NCI-H526 (cell line): ENCODE measurements around the gene NFILZ.

Experiments used
- DNase-seq, 2 experiments: peaks; one replicate each; lab custom pipeline; 2025; lab: John Stamatoyannopoulos, UW

NFILZ gene

DNA sequence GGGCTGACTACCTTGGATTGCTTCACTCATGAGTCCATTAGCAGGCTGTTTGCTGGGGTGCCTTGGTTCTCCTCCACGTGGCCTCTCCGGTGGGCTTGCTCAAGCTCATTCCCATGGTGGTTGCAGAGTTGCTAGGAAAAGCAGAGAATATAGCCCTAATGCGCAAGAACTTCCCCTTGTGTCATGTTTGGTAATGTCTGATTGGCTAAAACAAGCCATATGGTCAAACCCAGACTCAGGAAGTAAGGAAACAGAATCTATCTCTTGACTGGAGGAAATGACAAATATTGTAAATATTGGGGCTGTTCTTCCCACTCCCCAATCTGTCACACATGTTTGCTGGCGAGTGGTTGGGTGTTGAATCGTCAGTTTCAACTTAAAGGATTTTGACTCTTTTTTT lies 12.1 kb downstream of the NFILZ start:
- DNase-seq, result no peak

DNA sequence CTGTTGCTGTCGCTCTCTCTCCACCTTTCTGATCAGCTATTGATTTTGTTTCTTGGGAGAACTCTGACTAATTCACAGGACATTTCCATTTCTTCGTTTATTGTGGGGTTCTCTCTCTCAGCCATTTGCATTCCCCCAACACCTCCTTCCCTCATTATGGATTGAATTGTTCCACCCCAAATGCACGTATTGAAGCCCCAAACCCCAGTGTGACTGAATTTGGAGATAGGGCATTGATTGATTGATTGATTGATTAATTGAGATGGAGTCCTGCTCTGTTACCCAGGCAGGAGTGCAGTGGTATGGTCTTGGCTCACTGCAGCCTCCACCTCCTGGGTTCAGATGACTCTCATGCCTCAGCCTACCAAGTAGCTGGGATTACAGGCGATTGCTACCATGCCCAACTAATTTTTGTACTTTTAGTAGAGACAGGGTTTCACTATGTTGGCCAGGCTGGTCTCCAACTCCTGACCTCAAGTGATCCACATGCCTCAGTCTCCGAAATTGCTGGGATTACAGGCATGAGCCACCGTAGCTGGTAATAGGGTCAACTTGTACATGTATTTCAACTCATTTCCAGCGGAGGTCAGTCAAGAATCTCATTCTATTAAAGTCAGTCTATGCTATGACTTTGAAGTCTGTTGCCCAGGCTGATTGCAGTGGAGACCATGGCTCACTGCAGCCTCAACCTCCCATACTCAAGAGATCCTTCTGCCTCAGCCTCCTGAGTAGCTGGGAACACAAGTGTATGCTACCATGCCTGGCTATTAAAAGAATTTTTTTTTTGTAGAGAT lies 13.6 kb downstream of the NFILZ start:
- DNase-seq, result no peak

DNA sequence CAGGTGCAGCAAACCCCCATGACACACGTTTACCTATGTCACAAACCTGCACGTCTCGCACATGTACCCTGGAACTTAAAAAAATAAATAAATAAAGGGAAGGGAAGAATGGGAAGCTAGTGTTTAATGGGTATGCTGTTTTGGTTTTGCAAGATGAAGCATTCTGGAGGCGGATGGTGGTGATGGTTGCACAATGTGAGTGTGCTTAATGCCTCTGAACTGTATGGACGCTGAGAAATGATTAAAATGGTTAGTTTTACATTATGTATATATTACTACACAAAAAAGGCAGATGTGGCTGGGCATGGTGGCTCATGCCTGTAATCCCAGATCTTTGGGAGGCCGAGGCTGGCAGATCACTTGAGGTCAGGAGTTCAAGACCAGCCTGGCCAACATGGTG lies 17.8 kb downstream of the NFILZ start:
- DNase-seq, result no peak

DNA sequence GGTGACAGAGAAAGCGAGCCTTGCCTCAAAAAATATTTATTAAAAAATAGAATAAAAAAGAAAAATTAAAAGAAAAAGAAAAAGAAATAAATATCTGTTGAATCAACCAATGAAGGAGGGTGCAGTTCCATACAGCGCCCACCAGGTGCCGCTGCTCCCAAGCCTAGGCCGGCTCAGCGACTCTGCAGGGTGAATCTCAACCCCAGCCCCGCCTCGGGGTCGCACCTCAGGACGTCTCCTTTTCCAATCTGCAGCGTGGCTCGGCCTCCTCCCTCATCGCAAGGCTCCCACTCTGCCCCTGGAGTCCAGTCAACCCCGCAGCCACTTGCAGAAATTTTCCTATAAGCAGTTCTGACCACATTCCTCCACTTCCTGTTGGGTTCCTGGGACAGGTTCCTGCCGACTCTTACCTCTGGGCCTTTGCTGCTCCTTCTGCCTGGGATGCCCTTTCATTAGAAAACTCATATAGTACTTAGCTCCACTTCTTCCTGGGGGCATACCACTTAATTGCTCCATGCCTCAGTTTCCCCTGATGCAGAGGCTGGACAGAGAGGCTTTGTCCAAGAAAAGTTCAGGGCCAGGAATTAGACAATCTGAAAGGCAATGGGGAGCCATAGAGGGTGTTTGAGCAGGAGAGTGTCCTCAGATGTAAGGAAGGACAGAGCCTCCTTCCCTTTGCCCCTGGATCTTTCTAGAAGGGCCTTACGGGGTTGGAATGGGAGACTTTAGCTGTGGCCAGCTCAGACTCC lies 24.3 kb downstream of the NFILZ start:
- DNase-seq, result peak; percentile 1 to 27

DNA sequence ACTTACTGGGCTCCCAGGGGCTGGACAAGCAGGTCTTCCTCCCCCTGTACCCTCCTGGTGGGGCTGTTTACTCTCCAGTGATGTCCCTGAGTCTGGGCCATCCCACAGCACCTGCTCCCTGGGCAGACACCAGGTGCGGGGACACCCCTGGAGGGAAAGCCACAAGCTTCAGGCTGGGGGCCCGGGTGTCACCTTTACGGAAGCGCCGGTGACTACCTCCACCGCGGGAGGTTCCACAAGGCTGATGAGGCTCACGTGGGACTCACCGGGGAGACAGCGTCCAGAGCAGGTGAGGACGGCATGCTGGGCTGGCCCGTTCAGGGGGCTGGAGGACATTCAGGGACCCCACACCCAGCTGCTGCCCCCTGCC lies 24.9 kb downstream of the NFILZ start:
- peak in 1 of 2 experiments; percentile 1 for DNase-seq

DNA sequence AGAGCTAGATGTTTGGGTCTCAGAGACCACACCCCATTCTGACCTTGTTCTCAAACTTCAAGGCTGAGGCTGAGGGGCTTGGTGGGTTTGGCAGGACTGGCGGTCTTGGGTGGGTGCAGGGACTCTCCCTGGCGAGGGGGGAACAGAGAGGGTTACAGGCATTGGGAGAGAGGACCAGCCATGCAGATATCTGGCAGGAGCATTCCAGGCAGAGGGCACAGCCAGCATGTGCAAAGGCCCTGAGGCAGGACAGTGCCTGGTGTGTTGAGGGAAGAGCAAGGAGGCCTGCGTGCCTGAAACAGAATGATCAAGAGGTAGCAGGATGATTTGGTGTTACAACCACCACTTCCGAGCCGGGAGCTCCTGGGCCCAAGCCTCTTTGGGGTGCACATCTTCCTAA lies 27.4 kb downstream of the NFILZ start:
- no peak for DNase-seq

DNA sequence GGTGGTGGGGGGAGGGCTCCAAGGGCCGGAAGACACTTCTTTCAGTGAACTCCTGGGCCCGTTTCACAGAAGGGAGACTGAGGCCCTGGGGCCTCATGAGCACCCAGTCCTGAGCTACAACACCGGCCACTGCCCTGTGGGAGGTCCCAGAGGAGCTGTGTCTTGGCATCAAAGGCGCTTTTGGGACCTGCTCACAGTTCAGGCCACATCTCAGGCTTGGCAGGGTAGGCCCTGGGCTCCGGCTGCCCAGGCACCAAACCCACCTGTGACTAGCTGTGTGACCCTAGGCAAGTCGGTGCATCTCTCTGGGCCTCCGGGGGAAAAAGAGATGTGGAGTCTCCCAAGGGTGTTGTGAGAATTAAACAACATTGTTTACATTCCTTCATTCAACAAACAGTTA lies 29.5 kb downstream of the NFILZ start:
- DNase-seq, result no peak

DNA sequence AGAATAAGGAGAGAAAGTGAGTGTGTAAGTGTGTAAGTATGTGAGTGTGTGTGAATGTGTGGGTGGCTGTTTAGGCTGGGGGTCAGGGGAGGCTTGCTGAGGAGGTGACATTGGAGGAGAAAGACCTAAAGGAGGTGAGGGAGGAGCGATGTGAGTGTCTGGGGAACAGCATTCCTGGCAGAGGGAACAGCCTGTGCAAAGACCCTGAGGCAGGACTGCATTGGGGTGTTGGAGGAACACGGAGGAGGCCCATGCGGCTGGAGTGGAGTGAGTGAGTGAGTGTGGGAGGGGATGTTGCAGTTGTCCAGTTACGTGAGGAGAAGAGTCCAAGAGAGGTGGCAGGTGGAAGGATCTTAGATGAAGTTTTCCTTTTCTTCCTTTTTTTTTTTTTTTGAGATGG lies 31.8 kb downstream of the NFILZ start:
- DNase-seq, result no peak

DNA sequence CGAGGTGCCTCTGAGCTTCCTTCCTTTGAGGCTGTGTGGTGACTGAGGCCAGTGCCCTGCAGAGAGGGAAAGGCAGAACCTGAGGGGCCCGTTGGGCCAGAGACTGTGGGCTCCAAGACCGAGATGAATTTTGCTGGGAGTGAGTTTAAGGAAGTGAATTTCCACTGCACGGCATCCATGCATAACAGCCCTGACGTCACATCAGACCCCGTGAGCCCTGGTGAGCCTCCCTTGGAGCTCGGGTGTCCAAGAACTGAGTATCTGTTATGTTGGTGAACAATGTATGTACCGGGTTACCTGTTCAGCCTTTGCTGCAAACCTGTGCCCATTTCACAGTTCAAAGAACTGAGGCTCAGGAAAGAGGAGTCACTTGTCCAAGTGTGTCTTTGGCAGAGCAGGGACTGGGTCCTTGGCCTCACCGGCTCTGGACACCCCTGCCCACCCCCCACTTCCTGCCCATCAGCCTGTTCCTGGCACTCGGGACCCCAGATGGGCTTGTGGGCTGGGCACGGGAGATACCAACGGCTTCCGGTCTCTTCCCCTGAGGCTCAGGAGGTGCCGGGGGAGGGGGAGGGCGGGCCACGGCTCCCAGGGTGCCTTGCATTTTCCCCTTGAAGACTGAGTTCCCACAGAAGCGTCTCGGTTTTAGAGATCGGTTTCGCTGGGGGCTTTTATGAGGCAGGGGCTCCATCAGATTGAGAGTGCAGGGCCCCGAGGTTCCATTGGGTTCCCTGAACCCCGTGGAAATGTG lies 33.7 kb downstream of the NFILZ start:
- DNase-seq, result no peak

DNA sequence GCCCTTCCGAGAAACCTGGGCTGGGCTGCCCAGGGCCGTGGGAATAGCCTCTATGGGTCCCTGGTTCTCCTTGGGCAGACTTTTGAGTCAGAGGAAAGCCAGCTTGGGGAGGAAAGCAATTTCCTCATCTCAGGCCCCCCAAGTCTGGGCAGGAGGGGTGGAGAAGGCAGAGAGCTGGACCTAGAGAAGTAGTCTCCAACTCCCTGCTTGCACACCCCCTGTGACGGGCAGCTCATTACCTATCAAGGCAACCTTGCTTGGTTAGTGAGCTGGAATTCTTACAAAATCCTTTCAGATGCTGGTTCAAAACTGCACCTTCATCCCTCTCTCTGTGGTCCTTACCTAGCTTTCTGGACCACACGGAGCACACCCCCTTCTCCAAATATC lies 34.2 kb downstream of the NFILZ start:
- no peak for DNase-seq

DNA sequence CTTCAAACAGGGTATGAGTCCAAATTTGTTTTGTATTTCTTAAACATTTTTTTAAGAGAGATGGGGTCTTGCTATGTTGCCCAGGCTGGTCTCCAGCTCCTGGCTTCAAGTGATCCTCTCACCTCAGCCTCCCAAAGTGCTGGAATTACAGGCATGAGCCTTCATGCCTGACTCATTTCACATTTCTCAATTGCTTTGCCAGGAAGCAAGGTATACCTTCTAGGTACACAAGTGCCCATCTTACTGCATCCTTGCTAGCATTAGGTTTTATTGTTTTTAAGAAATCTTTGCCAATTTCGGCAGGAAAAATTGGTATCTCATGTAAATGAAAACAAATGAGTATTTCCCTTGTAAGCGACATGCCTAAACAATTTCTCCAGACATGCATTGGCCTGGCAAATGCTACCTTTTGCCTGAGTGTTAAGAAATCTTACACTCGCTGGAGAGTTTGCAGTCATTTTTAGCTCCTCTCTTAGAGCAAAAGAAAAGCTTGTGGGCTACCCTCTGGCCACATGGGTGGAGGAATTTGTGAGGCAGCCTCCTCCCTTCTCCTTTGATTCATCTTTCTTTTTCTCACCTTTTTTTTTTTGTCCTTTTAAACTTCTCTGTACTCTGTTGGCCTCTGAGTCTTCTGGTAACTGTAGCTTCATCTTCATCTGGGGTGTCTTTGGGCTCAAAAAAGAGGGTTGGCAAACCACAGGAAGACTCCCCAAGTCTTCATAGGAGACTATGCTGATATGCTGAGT lies 35.2 kb downstream of the NFILZ start:
- no peak for DNase-seq

DNA sequence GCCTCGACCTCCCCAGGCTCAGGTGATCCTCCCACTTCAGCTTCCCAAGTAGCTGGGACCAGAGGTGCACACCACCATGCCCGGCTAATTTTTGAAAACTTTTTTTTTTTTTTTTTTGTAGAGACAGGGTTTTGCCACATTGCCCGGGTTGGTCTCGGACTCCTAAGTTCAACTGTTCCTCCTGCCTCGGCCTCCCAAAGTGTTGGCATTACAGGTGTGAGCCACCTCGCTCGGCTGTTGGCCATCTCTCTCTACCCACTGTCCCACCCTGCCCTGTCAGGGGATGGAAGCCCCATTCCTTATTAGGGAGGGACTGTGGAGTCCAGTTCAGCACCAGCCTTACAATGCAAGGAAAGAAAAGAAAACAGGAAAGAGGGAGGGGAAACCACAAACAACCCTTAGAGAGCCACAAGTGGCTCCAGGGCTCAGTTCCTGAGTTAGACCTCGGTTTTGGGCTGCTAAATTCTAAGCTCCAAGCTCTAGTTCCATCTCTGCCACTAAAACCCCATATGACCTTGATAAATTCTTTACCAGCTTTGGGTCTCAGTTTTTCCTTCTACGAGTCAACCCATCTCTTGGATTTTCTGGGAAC lies 36.5 kb downstream of the NFILZ start:
- DNase-seq, result no peak

DNA sequence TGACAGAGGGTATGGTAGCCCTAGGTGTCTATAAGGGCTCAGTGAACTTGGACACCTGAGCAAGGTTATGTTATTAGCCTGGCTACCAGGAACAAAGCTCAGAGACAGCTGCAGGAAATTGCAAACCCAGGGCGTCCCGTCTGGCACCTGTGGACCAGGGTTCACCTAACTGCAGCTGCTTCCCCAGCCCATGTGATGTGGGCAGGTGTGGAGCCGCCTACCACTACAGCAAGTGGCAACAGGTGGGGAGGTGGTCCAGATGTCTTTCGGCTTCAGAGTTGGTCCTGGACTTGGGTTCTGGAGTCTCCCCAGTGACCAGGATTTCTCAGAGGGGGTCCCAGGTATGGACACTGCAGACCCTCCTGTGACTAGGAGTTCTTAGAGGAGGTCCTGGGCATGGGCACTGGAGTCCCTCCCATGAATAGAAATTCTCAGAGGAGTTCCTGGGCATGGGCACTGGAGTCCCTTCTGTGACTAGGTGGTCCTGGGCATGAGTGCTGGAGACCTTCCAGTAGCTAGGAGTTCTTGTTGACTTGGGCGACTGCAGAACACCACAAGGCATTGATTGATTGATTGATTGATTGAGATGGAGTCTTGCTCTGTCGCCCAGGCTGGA lies 43.0 kb downstream of the NFILZ start:
- no peak for DNase-seq

DNA sequence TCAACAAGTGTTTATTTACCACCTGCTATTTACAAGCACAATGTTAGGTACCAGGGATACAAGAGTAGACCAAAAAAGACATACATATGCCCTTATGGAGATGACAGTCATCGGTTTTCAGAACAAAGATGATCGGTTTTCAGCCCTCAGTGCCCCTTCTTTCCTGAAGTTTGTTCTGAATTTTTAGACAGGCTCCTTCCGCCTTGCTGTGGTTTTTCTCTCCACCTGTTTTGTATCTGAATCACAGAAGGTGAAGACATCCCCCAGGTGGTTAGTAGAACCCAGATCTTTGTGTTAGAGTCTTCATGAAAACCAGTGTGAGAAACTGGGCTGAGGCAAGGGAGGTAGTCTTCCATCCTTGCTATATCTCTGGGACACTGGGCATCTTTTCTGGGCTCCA lies 44.6 kb downstream of the NFILZ start:
- no peak for DNase-seq

DNA sequence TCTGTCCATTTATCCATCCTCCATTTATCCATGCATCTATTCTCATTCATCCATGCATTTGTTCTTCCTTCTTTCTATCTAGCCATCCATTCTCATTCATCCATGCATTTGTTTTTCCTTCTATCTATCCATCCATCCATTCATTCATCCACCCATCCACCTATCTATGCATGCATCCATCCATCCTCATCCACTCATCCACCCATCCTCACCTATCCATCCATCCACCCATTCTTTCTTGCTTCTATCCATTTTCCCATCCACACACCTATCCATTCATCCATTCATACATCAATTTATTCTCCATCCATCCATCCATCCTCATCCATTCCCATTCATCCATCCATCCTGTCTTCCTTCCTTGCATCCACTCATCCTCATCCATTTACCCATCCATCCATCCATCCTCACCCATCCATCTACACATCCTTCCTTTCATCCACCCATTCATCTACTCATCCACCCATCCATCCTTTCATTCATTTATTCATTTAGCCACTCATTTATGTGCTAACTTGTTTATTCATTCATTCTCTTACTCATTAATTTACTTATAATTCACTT lies 47.9 kb downstream of the NFILZ start:
- DNase-seq, result no peak
